Neutrophil (primary cell): ENCODE measurements around the gene RPL22L1.

Source experiments
- H3K27ac ChIP-seq: fragments of 200-600 bp; sonication (generic); 2 replicates; pipeline ENCODE4 v1.5.1; 2016; ENCODE audit warnings: mild to moderate bottlenecking, moderate library complexity
- H3K27me3 ChIP-seq: fragments of 200-600 bp; sonication (generic); 2 replicates; pipeline ENCODE4 v1.6.0; 2016; ENCODE audit warnings: mild to moderate bottlenecking
- H3K36me3 ChIP-seq: fragments of 200-600 bp; sonication (generic); 2 replicates; pipeline ENCODE4 v1.5.1; 2017
- H3K4me1 ChIP-seq, 2 experiments: fragments of 200-600 bp in 1 of 2; sonication (generic) in 1 of 2; 1 replicate in 1 of 2; 2 replicates in 1 of 2; pipeline versions ENCODE4 v1.5.1 to v1.6.1; 2013 to 2016; ENCODE audit warnings: low read depth in 1 of 2, low read length in 1 of 2, mild to moderate bottlenecking in 1 of 2, moderate library complexity in 1 of 2; ENCODE audit not compliant: control insufficient read depth in 1 of 2, insufficient read depth in 1 of 2
- H3K4me3 ChIP-seq, 2 experiments: fragments of 200-600 bp in 1 of 2; sonication (generic) in 1 of 2; 1 replicate in 1 of 2; 2 replicates in 1 of 2; pipeline ENCODE4 v1.5.1; 2013 to 2016; ENCODE audit warnings: low read depth in 1 of 2, low read length in 1 of 2, mild to moderate bottlenecking in 1 of 2, moderate library complexity in 1 of 2
- H3K9me3 ChIP-seq: fragments of 200-600 bp; sonication (generic); 2 replicates; pipeline ENCODE4 v1.5.1; 2016
- TF ChIP-seq, protein P1 (sequence below): fragments of 200-600 bp; sonication (generic); IDR thresholded peaks from 2 replicates; pipeline ENCODE4 v1.5.1; 2016; ENCODE audit warnings: antibody characterized with exemption

Gene RPL22L1

DNA sequence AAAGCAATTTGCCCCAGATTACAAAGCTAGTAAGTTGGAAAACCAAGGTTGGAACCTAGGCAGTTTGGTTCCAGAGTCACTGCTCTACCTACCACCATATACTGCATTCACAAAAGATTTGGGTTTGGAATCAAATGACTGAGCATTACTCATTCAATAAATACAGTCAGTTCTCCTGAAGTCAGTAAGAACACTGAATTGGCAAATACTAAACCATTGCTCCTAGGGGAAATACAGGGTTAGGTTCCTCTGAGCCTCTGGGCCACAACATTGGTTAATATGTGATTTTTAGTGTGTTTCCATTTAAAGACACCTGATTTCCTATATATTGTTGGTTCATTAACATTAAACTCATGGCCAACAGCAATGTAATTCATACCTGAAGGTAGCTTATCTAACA, 40.5 kb upstream of the RPL22L1 start:
- H3K27me3 ChIP-seq = peaks cover 62% of the 10 kb centered on the region
- TF ChIP-seq, protein P1, sequence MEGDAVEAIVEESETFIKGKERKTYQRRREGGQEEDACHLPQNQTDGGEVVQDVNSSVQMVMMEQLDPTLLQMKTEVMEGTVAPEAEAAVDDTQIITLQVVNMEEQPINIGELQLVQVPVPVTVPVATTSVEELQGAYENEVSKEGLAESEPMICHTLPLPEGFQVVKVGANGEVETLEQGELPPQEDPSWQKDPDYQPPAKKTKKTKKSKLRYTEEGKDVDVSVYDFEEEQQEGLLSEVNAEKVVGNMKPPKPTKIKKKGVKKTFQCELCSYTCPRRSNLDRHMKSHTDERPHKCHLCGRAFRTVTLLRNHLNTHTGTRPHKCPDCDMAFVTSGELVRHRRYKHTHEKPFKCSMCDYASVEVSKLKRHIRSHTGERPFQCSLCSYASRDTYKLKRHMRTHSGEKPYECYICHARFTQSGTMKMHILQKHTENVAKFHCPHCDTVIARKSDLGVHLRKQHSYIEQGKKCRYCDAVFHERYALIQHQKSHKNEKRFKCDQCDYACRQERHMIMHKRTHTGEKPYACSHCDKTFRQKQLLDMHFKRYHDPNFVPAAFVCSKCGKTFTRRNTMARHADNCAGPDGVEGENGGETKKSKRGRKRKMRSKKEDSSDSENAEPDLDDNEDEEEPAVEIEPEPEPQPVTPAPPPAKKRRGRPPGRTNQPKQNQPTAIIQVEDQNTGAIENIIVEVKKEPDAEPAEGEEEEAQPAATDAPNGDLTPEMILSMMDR = no peak
- H3K4me1 ChIP-seq = peaks cover 9 to 16% of the 10 kb centered on the region in 2 experiments
- no peak overlapping the region for H3K4me3 ChIP-seq
- no peaks in the 10 kb centered on the region for H3K9me3 ChIP-seq
- no peaks in the 10 kb centered on the region for H3K36me3 ChIP-seq
- H3K27ac ChIP-seq = no peak overlapping the region

DNA sequence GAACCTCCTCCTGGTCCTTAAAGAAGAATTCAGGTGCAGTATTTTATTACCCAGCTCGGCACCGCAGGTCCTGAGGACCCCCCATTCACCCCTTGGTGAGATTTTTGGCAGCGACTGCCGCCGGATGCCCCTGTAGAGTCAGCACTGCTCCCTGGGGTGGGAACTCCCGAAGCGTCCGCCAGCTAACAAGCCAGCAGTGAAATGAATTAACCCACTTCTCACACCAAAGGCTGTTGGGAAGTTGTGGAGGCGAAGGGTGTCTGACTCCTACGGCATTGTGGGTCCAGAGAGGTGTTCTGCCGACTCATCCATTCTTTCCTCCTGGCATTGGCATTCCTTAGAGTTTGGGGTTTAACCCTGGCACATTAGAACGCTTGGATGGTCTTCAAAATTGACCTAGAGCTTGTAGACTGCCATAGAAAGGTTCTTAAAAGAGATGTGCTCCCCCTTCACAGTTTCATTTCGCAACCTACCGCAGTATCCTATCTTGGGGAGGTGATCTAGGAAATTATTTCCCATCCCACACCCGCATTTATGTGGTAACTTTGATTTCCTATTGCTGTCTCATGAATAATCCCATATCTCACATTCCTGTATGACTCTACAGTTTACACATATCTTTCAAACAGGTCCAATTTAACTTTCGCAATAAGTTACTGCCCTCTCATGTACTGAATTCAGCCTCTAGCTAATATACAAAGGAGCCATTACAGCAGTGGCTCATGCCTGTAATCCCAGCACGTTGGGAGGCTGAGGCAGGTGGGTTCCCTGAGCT, 39.3 kb upstream of the RPL22L1 start:
- Histone ChIP-seq H3K4me3 (peak overlapping the region; percentile 65 to 69), H3K27ac (no peak overlapping the region)

DNA sequence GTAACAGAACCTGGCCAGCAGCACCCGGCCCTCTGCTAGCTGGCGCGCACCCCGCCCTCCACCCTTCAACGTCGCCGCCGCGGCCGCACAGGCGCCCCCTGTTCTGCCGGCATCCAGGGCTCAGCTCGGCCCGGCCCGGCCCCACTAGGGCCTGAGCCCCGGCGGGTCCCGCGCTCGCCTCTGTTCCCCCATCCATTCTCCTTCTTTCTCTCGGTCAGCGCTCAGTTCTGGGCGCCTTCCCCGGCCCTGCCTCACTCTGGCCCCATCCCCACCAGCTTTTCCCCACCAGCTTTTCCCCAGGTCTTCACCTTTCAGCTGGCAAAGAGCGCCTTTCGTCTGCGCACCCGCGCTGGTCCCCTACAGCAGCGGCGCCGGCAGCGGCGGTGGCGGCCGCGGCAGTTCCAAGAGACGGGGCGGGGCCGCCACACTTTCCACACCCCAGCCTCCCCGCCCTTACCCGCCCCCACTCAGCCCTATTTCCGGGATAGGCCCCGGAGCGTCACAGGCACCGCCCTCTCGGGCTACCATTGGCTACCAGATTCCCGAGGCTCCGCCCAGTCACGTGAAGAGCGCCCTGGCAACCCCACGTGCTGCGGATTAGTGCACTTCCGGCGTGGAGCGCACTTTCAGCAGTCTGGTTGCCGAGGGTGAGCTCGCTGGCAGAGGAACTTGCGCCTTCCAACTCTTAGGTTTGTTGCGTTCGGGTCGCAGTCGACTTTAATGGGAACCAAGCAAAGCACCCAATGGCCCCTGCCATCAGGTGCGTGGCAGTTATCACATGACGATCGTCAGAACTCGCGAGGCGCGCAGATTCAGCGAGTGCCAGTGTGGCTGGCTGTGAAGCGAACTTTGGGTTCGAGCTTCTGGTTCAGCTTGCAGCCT, 38.5 kb upstream of the RPL22L1 start, which contains the start of gene EIF5A2:
Gene EIF5A2, minus strand, starts transcription at position 403 of the 882 bp plus-strand sequence. CDS start 831 bp downstream, outside the sequence.
- H3K27me3 ChIP-seq = peaks cover 69% of the 10 kb centered on the region
- no peaks in the 10 kb centered on the region for H3K36me3 ChIP-seq
- H3K4me1 ChIP-seq = peaks cover 9 to 16% of the 10 kb centered on the region in 2 experiments
- no peak within 1 kb of the TSS for H3K27ac ChIP-seq
- peak within 1 kb of the TSS; percentile 65 to 69 for H3K4me3 ChIP-seq
- TF ChIP-seq, protein P1 = no peak
- H3K9me3 ChIP-seq = no peaks in the 10 kb centered on the region

More for the DNA sequence above, 39.3 kb upstream of the RPL22L1 start:
- peaks cover 9 to 16% of the 10 kb centered on the region in 2 experiments for H3K4me1 ChIP-seq
- H3K9me3 ChIP-seq = no peaks in the 10 kb centered on the region
- H3K27me3 ChIP-seq = peaks cover 69% of the 10 kb centered on the region
- H3K36me3 ChIP-seq = no peaks in the 10 kb centered on the region
- TF ChIP-seq, protein P1 = no peak

DNA sequence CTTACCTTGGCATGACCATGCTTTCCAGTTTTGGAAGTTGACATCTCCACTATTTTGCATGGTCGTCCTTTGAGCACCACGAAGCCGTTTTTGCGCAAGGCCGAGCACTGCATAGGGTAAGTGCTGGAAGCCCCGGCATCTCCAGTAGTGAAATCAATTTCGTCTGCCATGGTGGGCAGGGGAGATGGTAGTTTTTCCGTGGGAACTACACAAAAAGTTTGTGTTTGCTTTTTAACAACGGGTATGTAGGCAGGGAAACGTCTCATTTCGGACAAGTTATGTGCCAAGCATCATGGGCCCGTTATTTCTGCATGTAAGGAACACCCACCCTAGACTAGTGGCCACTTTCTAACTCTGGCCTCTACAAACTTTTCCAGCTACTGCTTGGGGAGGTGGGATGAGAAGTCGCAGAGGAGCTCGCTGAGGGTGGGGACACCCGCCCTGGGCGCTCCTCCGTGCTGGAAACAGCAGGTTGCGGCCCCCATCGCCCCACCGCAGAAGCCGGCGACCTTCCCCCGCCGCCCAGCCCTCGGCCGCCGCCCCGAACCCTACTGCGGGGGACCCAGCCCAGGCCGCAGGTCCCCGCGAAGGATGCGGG, 37.7 kb upstream of the RPL22L1 start:
- H3K27ac ChIP-seq = no peak overlapping the region
- H3K4me1 ChIP-seq = peaks cover 9 to 16% of the 10 kb centered on the region in 2 experiments
- H3K4me3 ChIP-seq = peak overlapping the region; percentile 65 to 69
- no peaks in the 10 kb centered on the region for H3K36me3 ChIP-seq
- peaks cover 65% of the 10 kb centered on the region for H3K27me3 ChIP-seq
- TF ChIP-seq, protein P1 = no peak
- no peaks in the 10 kb centered on the region for H3K9me3 ChIP-seq

DNA sequence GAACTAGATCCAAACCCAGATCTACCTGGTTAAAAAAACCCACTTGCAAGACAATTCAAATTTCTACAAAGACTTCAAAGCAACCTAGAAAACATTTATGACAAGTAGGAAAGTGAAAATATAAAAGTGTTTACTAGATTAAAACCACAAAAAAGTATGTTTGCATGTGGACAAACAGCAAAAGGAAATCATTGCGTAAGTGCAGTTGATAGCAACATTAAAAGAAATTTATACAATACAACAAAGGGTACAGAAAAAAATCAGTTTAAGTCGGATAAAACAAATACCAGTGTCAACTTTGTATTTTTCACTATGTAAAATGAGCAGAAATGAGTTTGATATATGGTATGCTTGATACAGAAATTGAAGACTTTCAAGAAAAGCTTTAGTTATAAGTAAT, 35.9 kb upstream of the RPL22L1 start:
- TF ChIP-seq, protein P1 = no peak
- no peaks in the 10 kb centered on the region for H3K36me3 ChIP-seq
- H3K27me3 ChIP-seq = peaks cover 60% of the 10 kb centered on the region
- H3K4me3 ChIP-seq = no peak overlapping the region
- peaks cover 18 to 21% of the 10 kb centered on the region in 2 experiments for H3K4me1 ChIP-seq
- no peaks in the 10 kb centered on the region for H3K9me3 ChIP-seq
- no peak overlapping the region for H3K27ac ChIP-seq
